GM12891 (cell line): ENCODE measurements around the gene LHX3.

Experiments
- POLR2A ChIP-seq: IDR thresholded peaks from 2 replicates; pipeline ENCODE4 v1.6.1; 2011; ENCODE audit warnings: low read depth, low read length, control low read depth
- POLR2AphosphoS5 ChIP-seq: IDR thresholded peaks from 2 replicates; pipeline ENCODE4 v1.6.1; 2011; ENCODE audit warnings: low read depth, low read length, control low read depth
- POU2F2 ChIP-seq: IDR thresholded peaks from 2 replicates; pipeline ENCODE4 v1.6.1; 2011; ENCODE audit warnings: low read depth, mild to moderate bottlenecking, control low read depth, low read length, moderate library complexity
- SPI1 ChIP-seq: IDR thresholded peaks from 2 replicates; pipeline ENCODE4 v1.6.1; 2011; ENCODE audit warnings: low read depth, low read length, control low read depth
- TAF1 ChIP-seq: IDR thresholded peaks from 2 replicates; pipeline ENCODE4 v1.6.1; 2011; ENCODE audit warnings: low read depth, low read length, control low read depth

DNA sequence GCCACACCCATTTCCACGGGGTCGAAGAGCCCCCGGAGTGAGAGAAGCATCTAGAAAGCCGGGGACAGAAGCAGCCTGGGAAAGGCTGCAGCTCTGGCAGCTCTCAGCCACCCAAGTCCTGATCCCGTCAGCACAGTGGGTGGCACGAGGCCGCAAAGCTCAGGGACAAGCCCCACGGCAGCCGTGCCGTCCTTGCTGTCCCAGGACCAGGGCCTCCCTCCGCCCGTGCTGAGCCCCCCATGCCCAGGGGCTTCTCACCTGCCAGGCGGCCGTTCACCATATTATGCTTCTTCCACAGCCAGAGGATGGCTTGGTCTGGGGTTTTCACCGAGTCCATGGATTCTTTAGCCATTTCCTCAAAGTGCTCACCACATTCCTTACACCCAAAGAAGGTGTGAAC is 6.1 kb upstream of the LHX3 start:
- no peak for TF ChIP-seq SPI1
- TF ChIP-seq POLR2A, result no peak
- no peak for TF ChIP-seq TAF1
- no peak for TF ChIP-seq POLR2AphosphoS5
- TF ChIP-seq POU2F2, result no peak
